Body of pancreas (tissue), 4 donors: ENCODE data around the gene TRAF3.

Experiments used
- POLR2A ChIP-seq, 3 donors: fragments of 450-650 bp; IDR thresholded peaks; one replicate each; pipeline ENCODE4 v1.6.1; 2016; ENCODE audit warnings: antibody characterized with exemption in 3 of 3, mild to moderate bottlenecking in 2 of 3
- TF ChIP-seq, protein P1 (sequence below), 7 experiments: fragments of 450-650 bp in 4 of 7; fragments of 200-600 bp in 3 of 7; sonication (generic) in 3 of 7; IDR thresholded peaks; one replicate each; pipeline ENCODE4 v1.5.1; 2016 to 2019; ENCODE audit warnings: antibody characterized with exemption in 7 of 7

DNA sequence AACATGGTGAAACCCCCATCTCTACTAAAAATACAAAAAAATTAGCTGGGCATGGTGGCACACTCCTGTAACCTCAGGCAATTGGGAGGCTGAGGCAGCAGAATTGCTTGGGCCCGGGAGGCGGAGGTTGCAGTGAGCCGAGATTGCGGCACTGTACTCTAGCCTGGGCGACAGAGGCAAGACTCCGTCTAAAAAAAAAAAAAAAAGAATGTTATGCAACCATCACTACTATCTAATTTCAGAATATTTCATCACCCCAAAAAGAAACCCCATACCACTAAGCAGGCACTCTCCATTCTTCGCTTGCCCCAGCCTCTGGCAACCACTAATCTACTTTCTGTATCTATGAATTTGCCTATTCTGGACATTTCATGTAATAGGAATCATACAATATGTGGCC lies 76.4 kb downstream of the TRAF3 start:
- no peak for TF ChIP-seq POLR2A (IDR thresholded peaks at IDR 0.05)
- TF ChIP-seq, protein P1, sequence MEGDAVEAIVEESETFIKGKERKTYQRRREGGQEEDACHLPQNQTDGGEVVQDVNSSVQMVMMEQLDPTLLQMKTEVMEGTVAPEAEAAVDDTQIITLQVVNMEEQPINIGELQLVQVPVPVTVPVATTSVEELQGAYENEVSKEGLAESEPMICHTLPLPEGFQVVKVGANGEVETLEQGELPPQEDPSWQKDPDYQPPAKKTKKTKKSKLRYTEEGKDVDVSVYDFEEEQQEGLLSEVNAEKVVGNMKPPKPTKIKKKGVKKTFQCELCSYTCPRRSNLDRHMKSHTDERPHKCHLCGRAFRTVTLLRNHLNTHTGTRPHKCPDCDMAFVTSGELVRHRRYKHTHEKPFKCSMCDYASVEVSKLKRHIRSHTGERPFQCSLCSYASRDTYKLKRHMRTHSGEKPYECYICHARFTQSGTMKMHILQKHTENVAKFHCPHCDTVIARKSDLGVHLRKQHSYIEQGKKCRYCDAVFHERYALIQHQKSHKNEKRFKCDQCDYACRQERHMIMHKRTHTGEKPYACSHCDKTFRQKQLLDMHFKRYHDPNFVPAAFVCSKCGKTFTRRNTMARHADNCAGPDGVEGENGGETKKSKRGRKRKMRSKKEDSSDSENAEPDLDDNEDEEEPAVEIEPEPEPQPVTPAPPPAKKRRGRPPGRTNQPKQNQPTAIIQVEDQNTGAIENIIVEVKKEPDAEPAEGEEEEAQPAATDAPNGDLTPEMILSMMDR (IDR thresholded peaks at IDR 0.05) = no peak
